ENCODE results near the gene SCD. TPM values are rescaled to one million over a fixed set of nuclear protein-coding genes. Genes with fewer than 3 reads are reported as not detected.

SCD gene
- total and polyA plus RNA-seq, 2 of the 13 experiments (the other 11 are each of a cell fraction or from before 2014, with no cell fraction given): 492 to 512 TPM

DNA sequence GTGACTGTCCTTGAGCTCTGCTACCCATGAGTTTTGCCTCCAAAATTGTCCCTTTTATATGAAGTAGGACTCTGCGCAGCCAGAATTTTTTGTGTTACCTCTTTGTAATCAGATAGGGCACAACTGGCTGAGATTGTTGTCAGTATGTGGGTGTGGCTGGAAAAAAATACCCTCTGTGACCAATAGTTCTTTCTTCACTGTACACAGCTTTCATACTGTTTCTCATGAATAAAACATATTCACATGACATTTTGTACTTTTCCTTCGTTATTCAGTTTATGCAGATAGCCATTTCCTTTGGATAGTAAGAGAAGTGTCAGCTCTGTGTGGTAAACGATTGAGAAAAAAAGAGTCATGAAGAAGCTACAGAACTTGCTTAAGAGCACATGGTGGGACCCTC is 66.1 kb downstream of the SCD start (continued):
- TF ChIP-seq, protein P1, sequence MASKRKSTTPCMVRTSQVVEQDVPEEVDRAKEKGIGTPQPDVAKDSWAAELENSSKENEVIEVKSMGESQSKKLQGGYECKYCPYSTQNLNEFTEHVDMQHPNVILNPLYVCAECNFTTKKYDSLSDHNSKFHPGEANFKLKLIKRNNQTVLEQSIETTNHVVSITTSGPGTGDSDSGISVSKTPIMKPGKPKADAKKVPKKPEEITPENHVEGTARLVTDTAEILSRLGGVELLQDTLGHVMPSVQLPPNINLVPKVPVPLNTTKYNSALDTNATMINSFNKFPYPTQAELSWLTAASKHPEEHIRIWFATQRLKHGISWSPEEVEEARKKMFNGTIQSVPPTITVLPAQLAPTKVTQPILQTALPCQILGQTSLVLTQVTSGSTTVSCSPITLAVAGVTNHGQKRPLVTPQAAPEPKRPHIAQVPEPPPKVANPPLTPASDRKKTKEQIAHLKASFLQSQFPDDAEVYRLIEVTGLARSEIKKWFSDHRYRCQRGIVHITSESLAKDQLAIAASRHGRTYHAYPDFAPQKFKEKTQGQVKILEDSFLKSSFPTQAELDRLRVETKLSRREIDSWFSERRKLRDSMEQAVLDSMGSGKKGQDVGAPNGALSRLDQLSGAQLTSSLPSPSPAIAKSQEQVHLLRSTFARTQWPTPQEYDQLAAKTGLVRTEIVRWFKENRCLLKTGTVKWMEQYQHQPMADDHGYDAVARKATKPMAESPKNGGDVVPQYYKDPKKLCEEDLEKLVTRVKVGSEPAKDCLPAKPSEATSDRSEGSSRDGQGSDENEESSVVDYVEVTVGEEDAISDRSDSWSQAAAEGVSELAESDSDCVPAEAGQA (IDR thresholded peaks at IDR 0.05; ENCODE audit: low read depth): no peak
- TF ChIP-seq, protein P1 (CRISPR knock-in tag; IDR thresholded peaks at IDR 0.05; ENCODE audit: borderline replicate concordance): no peak
- TF ChIP-seq, protein P2, sequence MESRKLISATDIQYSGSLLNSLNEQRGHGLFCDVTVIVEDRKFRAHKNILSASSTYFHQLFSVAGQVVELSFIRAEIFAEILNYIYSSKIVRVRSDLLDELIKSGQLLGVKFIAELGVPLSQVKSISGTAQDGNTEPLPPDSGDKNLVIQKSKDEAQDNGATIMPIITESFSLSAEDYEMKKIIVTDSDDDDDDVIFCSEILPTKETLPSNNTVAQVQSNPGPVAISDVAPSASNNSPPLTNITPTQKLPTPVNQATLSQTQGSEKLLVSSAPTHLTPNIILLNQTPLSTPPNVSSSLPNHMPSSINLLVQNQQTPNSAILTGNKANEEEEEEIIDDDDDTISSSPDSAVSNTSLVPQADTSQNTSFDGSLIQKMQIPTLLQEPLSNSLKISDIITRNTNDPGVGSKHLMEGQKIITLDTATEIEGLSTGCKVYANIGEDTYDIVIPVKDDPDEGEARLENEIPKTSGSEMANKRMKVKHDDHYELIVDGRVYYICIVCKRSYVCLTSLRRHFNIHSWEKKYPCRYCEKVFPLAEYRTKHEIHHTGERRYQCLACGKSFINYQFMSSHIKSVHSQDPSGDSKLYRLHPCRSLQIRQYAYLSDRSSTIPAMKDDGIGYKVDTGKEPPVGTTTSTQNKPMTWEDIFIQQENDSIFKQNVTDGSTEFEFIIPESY (CRISPR knock-in tag; IDR thresholded peaks at IDR 0.05): no peak
- TF ChIP-seq CREM (IDR thresholded peaks at IDR 0.05): no peak
- TF ChIP-seq CREM (CRISPR knock-in tag; IDR thresholded peaks at IDR 0.05): no peak
- TF ChIP-seq KAT2B (IDR thresholded peaks at IDR 0.05; ENCODE audit: borderline replicate concordance, low read depth, low read length): no peak
- TF ChIP-seq DNMT1 (CRISPR knock-in tag; IDR thresholded peaks at IDR 0.05): no peak
- TF ChIP-seq ZFP36L1 (CRISPR knock-in tag; IDR thresholded peaks at IDR 0.05): no peak
- no peak for TF ChIP-seq ZSCAN12 (CRISPR knock-in tag; IDR thresholded peaks at IDR 0.05)
- TF ChIP-seq, protein P3, sequence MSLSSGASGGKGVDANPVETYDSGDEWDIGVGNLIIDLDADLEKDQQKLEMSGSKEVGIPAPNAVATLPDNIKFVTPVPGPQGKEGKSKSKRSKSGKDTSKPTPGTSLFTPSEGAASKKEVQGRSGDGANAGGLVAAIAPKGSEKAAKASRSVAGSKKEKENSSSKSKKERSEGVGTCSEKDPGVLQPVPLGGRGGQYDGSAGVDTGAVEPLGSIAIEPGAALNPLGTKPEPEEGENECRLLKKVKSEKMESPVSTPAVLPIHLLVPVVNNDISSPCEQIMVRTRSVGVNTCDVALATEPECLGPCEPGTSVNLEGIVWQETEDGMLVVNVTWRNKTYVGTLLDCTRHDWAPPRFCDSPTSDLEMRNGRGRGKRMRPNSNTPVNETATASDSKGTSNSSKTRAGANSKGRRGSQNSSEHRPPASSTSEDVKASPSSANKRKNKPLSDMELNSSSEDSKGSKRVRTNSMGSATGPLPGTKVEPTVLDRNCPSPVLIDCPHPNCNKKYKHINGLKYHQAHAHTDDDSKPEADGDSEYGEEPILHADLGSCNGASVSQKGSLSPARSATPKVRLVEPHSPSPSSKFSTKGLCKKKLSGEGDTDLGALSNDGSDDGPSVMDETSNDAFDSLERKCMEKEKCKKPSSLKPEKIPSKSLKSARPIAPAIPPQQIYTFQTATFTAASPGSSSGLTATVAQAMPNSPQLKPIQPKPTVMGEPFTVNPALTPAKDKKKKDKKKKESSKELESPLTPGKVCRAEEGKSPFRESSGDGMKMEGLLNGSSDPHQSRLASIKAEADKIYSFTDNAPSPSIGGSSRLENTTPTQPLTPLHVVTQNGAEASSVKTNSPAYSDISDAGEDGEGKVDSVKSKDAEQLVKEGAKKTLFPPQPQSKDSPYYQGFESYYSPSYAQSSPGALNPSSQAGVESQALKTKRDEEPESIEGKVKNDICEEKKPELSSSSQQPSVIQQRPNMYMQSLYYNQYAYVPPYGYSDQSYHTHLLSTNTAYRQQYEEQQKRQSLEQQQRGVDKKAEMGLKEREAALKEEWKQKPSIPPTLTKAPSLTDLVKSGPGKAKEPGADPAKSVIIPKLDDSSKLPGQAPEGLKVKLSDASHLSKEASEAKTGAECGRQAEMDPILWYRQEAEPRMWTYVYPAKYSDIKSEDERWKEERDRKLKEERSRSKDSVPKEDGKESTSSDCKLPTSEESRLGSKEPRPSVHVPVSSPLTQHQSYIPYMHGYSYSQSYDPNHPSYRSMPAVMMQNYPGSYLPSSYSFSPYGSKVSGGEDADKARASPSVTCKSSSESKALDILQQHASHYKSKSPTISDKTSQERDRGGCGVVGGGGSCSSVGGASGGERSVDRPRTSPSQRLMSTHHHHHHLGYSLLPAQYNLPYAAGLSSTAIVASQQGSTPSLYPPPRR (CRISPR knock-in tag; IDR thresholded peaks at IDR 0.05; ENCODE audit: borderline replicate concordance): no peak
- TF ChIP-seq ZNF543 (CRISPR knock-in tag; IDR thresholded peaks at IDR 0.05): no peak
